ENCODE results near the gene PCSK4. TPM values are rescaled to one million over a fixed set of nuclear protein-coding genes. Genes with fewer than 3 reads are reported as not detected.

Gene PCSK4
- total RNA-seq, 4 donors from 2014 or later: 2.6 to 11.9 (median 7.5) TPM

- no peak overlapping the region for H3K27ac ChIP-seq
- in situ Hi-C loops (cut with MboI; ENCODE audit: low pct_ligation_motif_present in 1 of 4, low pct_unique_long_range_greater_than_20kb in 1 of 4, low sequenced_read_pairs in 3 of 4) (no loop called here), intact Hi-C loops (cut with DNase I; ENCODE audit: low total_unique reads) (no loop called here)
- no peaks in the 10 kb centered on the region for H3K36me3 ChIP-seq
- no peak overlapping the region for H3K4me3 ChIP-seq
- H3K9me3 ChIP-seq: no peaks in the 10 kb centered on the region
- no peak for DNase-seq
- peaks cover 0 to 22% (median 10%) of the 10 kb centered on the region in 4 donors for H3K4me1 ChIP-seq
- TF ChIP-seq EP300 (IDR thresholded peaks at IDR 0.05; ENCODE audit: low read depth): no peak
- TF ChIP-seq POLR2A (IDR thresholded peaks at IDR 0.05): no peak
- TF ChIP-seq POLR2AphosphoS5 (IDR thresholded peaks at IDR 0.05): no peak
- TF ChIP-seq CTCF (IDR thresholded peaks at IDR 0.05): no peak
- peaks cover 55% of the 10 kb centered on the region for H3K27me3 ChIP-seq
- 90 to 96% methylated on average over 5 to 23 of the region's 24 CpGs for WGBS, 2 donors (ENCODE audit: low coverage in 1 of 2)
Observed at GRCh38 chr19:1461862-1462261, 28.3 kb downstream of the PCSK4 start.

- WGBS, 2 donors (ENCODE audit: low coverage in 1 of 2): 90% methylated on average over 33 of the region's 36 CpGs; no CpG with 5 or more reads in 1 of the 2 donors
- no peak for DNase-seq
- intact Hi-C loops (cut with DNase I; ENCODE audit: low total_unique reads): no loop called here
- Histone ChIP-seq H3K27ac (no peak overlapping the region), H3K36me3 (no peaks in the 10 kb centered on the region), H3K9me3 (no peaks in the 10 kb centered on the region), H3K27me3 (peaks cover 56% of the 10 kb centered on the region), H3K4me3 (no peak overlapping the region), H3K4me1 (peaks cover 1 to 17% (median 13%) of the 10 kb centered on the region in 4 donors)
- in situ Hi-C loops (cut with MboI; ENCODE audit: low pct_ligation_motif_present in 1 of 4, low pct_unique_long_range_greater_than_20kb in 1 of 4, low sequenced_read_pairs in 3 of 4): no loop called here
- TF ChIP-seq POLR2A (IDR thresholded peaks at IDR 0.05): no peak
Observed at GRCh38 chr19:1460033-1460995, 29.8 kb downstream of the PCSK4 start.

GRCh38 chr19:1459479-1459878, 30.7 kb downstream of the PCSK4 start:
- Histone ChIP-seq H3K9me3 (no peaks in the 10 kb centered on the region), H3K4me1 (peaks cover 4 to 20% (median 18%) of the 10 kb centered on the region in 4 donors), H3K4me3 (no peak overlapping the region), H3K27me3 (peaks cover 59% of the 10 kb centered on the region), H3K27ac (no peak overlapping the region), H3K36me3 (no peaks in the 10 kb centered on the region)
- in situ Hi-C loops (cut with MboI; ENCODE audit: low pct_ligation_motif_present in 1 of 4, low pct_unique_long_range_greater_than_20kb in 1 of 4, low sequenced_read_pairs in 3 of 4) (no loop called here), intact Hi-C loops (cut with DNase I; ENCODE audit: low total_unique reads) (no loop called here)
- DNase-seq: no peak
- TF ChIP-seq CTCF (IDR thresholded peaks at IDR 0.05) (no peak), POLR2AphosphoS5 (IDR thresholded peaks at IDR 0.05) (no peak), POLR2A (IDR thresholded peaks at IDR 0.05) (no peak), EP300 (IDR thresholded peaks at IDR 0.05; ENCODE audit: low read depth) (no peak)
- 40 to 73% methylated on average over 1 to 9 of the region's 9 CpGs for WGBS, 2 donors (ENCODE audit: low coverage in 1 of 2)

- Histone ChIP-seq H3K4me3 (no peak overlapping the region), H3K4me1 (peaks cover 4 to 27% (median 20%) of the 10 kb centered on the region in 4 donors), H3K9me3 (no peaks in the 10 kb centered on the region), H3K27me3 (peaks cover 69% of the 10 kb centered on the region), H3K27ac (no peak overlapping the region), H3K36me3 (no peaks in the 10 kb centered on the region)
- intact Hi-C loops (cut with DNase I; ENCODE audit: low total_unique reads): no loop called here
- DNase-seq: no peak
- in situ Hi-C loops (cut with MboI; ENCODE audit: low pct_ligation_motif_present in 1 of 4, low pct_unique_long_range_greater_than_20kb in 1 of 4, low sequenced_read_pairs in 3 of 4): no loop called here
- WGBS, 2 donors (ENCODE audit: low coverage in 1 of 2): 77% methylated on average over 16 of the region's 16 CpGs; no CpG with 5 or more reads in 1 of the 2 donors
- TF ChIP-seq EP300 (IDR thresholded peaks at IDR 0.05; ENCODE audit: low read depth): no peak
- no peak for TF ChIP-seq CTCF (IDR thresholded peaks at IDR 0.05)
Observed at GRCh38 chr19:1457892-1458291, 32.3 kb downstream of the PCSK4 start.

All from transverse colon (tissue), 4 donors.